Measurements from ENCODE around the gene DOCK1.
A peak's percentile ranks its signal among the peaks of the same experiment; 100 is the strongest.

DOCK1 gene

DNA sequence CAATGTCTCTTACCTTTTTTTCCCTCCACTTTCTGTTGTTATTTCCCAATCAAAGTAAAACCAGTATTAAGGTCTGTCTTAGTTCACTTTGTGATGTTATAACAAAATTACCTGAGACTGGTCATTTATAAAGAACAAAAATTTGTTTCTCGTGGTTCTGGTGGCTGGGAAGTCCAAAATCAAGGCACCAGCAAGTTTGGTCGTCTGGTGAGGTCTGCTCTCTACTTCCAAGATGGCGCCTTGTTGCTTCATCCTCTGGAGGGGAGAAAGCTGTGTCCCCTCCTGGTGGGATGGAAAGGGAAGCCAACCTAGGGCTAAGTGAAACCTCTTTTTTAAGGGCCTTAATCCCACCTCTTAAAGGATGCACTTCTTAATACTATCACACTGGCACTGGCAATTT, 313.4 kb downstream of the DOCK1 start:
- DNase-seq (ENCODE audit: low read depth in 3 of 3) = no peak

DNA sequence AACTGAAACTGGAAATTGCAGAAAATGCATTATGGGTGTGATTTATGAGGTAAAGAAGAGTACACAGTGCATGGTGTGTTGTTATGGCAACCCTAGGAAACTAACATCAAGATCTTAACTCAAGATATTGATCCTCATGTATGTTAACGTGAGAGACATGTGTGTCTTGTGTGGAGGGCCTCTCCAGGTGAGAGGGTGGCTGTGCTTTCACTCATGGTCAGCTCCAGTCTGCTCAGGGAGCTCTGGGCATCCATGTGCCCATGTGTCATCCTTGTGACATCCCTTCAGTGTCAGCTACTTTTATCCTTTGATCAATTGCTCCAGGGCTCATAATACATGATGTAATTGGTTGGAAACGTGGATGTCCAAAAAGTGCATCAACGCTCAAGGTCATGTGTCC, 316.1 kb downstream of the DOCK1 start:
- no peak for DNase-seq (ENCODE audit: low read depth in 3 of 3)

DNA sequence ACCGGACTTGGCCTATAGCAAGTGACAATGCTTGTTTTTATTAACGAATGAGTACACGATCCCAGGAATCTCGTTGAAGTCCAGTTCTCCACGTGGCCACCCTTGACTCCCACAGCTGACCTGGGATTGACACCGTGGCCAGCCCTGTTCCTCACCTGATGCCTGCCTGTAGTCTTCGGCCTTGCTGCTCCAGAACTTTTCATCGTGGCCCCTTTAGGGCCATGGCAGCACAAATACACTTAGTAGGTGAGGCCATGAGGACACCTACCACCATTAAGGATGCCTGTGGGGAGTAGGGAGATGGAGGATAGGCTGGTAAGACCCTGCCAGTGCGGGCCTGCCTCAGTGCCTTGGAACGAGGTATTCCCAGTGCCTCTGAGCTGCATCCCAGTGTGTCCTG, 321.8 kb downstream of the DOCK1 start:
- no peak for DNase-seq (ENCODE audit: low read depth in 3 of 3)

DNA sequence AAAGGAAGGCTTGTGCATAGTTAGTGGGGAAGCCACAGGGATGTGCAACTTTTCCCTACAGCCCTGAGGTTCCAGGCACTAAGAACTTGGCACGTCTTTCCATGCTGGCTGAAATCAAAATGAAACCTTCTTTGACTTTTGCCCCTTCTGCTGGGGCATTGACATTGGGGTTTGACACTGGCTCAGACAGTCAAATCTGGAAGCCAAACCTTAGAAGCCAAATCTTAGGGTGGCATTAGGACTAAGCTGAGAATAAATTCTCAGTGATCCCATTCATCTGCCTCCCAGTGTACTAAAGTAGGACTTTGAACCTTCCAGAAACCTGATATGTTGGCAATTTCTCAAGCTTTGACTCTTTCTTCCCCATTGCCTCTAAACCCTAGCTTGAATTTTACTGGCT, 322.4 kb downstream of the DOCK1 start:
- no peak for DNase-seq (ENCODE audit: low read depth in 3 of 3)

DNA sequence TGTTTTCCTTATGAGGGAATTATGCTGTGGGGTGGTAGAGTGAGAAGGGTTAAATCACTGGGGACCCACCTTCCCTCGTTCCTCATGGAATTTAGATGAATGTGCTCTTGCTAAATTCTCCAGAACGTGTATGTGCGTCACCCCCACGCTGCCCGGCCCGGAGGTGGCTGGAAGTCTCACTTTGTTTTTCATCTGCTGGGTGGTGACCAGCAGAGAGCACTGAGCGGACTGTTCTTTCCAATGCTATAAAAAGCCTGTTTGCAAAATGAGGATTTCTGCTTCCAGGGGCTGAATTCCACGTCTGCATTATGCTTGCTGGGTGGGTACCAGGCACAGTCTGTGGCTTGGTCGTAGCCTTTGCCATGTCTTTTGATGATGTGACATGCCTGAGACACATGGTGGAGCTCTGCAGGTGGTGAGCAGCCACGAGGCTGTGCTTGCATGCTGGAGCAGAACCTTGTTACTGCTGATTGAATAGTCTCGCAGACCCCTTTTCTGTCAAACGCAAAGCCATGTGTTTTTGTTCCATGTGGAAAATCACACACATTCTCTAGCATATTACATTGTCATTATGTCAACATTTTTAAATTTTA, 323.1 kb downstream of the DOCK1 start:
- DNase-seq (ENCODE audit: low read depth in 3 of 3) = no peak

DNA sequence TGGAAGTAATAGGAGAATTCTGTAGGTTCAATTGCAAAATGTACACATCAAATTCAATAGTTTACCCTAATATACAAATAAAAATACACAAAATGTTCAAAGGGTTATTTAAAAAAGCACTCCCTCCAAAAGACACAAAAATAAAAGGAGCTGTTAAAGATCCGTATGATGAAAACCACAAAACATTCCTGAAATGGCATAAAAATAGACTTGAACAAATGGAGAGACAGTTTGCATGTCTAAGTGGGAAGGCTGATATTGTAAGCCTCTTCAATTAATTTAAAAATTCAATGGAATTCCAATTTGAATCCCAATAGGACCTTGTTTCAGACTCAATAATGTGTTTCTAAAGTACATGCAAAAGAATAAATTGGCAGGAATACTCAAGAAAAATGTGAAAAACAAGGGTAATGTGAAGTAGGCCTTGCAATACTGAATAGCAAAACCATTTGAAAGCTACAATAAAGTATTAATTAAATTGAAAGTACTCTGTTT, 329.1 kb downstream of the DOCK1 start:
- DNase-seq (ENCODE audit: low read depth in 3 of 3) = no peak

DNA sequence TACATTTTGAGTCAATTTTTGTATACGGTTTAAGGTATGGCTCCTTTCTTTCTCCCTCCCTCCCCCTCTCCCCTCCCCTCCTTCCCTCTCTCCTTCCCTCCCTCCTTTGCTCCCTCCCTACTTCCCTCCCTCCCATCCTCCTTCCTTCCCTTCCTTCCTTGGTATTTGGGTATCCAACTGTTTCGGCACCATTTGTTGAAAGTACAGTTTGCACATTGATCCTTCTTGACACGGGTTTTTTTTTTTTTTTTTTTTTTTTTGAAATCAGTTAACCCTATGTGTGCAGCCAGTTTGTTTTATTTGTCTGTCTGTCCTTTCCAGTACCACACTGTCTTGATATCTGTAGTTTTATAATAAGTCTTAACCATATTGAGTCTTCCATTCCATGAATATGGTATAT, 331.0 kb downstream of the DOCK1 start:
- no peak for DNase-seq (ENCODE audit: low read depth in 3 of 3)

DNA sequence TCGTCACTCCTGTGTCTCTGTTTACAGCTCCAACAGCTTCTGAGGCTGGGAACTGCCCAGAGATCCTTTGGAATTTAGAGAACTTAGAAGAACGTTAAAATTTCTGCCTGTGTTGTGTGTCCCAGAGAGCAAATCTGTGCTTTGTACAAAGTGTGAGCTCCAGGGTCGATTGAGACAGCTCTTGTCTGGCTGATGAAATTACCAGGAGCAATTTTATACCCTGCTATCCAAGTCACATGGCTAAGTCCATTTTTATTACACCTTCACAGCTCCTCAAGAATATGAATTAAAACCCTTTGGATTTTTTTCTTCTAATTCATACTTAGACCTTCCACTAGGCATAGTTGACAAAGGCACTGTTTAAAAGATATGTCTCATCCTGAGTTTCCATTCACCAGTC, 337.7 kb downstream of the DOCK1 start:
- no peak for DNase-seq (ENCODE audit: low read depth in 3 of 3)

DNA sequence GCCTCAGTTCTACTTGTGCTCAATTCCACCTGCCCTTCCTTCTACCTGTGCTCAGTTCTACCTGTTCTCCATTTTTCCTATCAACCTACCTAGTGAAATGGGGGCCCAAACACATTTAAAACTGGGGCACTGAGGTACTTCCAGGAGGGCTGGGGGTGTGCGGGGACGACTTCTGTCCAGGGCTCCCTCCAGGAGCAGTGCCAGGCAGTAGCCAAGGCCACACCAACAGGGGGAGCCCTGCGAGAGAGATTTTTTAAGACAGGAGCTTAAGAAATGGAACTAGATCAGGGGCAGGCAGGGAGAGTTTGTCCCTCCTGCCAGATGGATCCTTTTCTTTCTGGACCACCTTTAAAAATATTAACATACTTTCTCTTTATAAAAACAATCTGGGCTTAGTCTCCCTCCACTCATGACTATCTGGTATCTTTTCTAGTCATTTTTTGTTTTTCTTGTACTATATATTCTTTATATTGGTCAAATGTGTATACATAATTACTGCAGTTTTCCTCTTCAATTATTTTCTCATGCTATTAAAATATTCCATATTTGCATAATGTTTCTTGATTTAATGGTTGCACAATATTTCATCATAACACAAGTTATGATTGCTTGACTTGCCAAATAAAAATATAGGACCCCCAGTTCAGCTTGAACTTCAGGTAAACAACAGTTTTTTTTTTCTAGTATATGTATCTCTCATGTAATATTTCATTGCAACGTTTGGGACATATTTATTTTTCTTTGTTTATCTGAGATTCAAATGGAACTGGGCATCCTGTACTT, 338.5 kb downstream of the DOCK1 start:
- peak in 1 of 3 experiments; percentile 24 for DNase-seq (ENCODE audit: low read depth in 3 of 3)

DNA sequence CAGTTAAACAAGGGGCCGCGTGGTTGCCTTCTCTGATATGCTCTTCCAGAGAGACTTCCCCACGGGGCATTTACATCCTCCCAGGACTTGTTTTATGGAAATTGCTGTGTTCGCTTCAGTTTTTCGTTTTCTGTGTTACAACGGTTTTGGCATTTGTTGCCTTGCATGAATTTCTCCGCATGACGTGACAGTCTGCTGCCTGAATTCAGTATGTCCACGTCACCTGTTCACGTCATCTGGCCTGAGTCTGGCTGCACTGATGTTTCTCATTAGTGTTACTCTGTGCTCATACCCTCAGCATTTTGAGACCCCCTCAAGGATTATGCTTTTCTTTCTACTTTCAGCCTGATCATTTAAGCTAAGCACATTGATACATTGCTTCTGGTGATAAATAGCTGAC, 340.2 kb downstream of the DOCK1 start:
- DNase-seq (ENCODE audit: low read depth in 3 of 3) = no peak

DNA sequence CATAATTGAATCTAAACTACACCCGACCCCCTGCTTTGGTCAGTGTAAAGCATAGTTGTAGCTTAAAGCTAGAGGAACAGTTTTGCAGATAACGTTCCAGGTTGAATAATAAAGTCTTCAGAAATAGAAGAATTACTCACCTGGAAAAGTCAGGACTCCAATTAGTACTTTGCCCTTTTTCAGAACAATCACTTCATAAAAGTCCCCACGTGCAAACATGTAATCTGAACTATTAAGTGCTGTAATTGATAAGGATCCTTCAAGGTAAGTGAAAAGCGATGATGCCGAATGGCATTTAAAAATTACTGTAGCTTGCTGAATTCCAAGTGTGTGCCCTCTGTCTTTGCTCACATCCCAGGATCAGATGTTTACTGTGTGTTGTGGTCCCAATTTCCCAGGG, 344.8 kb downstream of the DOCK1 start:
- DNase-seq (ENCODE audit: low read depth in 3 of 3) = no peak

DNA sequence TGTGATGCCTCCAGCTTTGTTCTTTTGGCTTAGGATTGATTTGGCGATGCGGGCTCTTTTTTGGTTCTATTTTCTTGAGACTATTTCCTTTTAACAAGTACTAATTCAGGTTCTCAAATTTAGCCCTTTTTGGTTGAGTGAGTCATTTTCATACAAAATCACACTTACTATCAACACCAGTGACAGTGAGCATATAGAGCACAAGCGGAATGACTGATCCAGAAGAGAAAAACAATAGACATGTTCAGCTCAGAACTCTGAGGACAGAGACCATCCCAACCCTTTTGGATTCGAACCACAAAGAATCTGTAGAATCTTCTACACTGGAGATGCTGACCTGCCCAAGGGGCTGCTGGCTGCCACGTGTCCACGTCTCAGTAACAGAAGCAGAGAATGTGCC, 347.6 kb downstream of the DOCK1 start:
- no peak for DNase-seq (ENCODE audit: low read depth in 3 of 3)

DNA sequence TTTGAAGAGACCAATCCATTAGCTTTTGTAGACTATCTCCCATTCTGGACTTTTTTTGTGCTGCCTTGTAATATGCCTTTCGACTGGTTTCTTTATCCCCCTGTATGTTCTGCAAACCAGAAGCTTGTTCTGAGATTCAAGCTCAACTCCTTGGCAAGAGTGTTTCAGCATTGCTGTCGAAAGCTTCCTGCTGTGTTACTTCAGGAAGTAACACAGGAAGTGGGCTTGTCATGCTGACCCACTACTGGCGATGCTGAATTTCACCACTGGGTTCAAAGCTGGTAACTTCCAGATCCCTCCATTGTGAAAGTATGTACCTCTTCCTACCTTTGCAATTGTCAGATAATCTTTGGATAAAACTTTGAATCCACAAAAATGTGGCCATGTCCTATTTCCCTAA, 349.0 kb downstream of the DOCK1 start:
- no peak for DNase-seq (ENCODE audit: low read depth in 3 of 3)

DNA sequence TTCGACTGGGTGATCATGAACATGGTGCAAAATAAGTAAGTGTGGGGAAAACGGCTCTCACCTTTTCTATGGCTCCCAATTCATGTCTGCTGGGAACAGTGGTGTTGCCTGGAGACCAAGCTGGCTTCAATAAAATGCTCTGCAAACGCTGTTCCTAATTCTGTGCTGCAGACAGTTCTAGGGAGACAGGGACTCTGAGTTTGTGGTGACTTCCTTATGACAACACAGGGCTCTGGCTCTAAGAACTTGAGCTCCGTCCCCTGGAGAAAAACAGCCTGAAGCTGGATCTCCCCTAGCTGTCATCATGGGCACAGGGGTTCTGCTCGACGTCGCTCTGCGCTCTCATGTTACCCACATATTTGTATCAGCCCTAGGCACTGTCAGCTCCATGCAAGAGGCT, 352.2 kb downstream of the DOCK1 start:
- DNase-seq (ENCODE audit: low read depth in 3 of 3) = no peak

DNA sequence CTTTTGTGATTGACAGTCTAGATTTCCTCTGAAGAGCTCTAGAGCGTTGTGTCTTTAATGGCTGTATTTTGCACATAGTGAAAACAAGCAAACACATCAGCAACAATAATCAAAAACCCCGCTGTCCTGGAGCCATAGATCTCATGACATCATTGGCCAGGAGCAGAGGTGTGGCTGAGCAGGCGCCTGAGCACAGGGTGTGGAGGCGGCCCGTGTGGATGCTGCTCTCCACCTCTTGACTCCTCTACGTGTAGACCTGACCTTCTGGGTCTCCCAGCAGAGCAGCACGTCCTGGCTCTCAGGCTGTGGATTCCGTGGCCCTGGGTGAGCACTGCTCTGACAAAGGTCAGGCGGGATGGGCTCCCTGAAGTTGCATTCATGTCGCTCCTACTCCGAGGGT, 354.1 kb downstream of the DOCK1 start:
- DNase-seq (ENCODE audit: low read depth in 3 of 3) = no peak

DNA sequence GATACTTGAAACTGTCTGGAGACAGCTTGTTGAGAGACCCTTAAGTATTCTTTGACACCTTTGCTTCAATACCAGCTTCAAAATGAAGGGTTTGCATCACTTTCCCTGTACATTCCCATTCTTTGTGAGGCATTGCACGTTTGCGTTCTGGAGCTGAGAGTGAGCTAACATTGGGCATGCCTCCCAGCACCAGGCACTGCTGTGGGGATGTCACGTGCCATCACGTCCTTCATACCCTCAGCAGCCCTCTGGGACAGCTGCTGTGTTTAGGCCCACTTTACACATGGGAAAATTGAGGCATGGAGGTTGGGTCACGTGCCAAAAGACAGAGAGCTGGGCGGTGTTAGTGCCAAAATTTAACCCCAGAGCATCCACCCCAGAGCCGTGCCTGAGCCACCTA, 357.4 kb downstream of the DOCK1 start:
- DNase-seq (ENCODE audit: low read depth in 3 of 3) = no peak

DNA sequence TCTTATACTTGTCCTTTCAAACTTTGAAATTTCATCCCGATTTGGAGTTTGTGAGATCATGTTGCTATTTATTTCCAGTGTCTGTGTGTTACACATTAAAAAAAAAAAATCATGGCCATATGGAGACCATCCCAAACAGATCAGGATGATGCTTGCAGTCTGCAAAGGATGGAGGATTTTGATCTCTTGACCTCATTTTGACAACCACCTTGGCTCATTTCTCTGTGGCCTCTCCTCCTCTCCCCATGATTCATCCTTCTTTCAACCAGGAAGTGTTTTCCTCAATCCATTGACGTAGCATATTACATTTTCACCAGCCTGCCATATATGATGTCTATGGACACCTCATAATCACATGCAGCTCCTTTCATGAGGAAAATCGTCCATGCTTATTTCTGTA, 360.1 kb downstream of the DOCK1 start:
- no peak for DNase-seq (ENCODE audit: low read depth in 3 of 3)

DNA sequence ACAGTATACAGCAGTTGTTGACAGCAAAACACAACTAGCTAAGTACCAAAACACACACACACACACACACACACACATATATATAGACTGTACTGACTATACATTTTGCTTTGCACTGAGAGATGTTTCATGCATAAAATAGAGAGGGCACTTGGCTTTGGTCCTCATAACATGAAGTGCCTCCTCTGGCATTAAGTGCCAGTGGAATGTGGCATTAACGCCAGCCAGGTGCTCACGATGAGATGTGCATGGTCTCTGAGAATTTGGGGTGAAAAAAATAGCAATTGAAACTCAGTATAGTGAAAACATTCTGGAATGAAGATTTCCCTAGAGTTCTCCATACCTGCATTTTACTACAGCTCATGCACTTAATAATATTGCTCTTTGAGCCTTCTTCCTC, 361.2 kb downstream of the DOCK1 start:
- DNase-seq (ENCODE audit: low read depth in 3 of 3) = no peak

DNA sequence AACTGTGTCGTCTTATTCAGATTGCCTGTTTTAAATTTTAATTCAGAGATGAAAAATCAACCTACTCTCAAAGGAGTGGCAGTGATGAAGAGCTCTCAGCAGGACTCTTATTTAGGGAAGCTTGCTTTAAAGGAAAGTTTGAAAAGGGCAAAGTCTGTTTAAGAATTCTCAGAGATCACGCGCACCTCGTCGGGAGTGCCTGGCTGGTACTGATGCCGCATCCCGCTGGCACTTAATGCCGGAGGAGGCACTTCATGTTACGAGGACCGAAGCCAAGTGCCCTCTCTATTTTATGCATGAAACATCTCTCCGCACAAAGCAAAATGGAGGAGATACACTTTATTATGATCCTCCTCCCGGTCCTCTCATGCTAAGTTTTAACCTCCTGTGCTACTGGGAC, 362.2 kb downstream of the DOCK1 start:
- no peak for DNase-seq (ENCODE audit: low read depth in 3 of 3)

DNA sequence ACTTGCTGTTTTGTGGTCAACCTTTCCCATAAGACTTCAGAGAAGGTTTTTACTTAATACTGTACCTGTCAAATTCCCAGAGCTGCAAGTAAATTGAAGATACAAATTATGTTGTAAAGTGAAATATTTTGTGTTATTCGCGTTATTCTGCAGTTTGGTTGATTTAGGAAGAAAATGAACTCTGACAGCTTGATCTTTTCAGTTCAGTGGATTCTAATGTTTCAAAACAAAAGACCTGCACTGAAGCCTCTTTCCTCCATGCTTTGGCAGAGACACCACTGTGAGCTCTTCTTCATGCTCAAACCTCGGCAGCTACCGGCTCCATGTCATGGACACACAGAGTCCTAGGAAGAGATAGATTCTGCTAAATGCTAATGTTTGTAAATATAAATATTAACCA, 366.8 kb downstream of the DOCK1 start:
- DNase-seq (ENCODE audit: low read depth in 3 of 3) = no peak

DNA sequence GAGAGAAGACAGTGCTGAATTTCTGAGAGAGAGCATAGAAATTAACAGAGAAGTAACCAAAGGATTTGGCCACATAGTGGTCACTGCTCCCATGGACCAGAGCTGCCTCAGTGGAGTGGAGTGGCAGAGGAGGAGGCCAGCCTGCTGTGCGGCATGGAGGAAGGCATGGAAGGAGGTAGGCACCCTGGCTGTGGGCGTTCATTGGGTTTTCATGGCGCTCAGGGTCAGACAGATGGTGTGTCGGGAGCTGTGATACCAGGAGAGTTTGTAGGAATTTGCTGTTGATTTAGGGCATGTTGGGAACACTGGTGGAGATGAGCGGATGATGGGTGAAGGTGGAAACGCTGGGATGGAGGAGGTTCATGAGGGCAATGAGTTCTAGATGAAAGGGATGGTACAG, 370.0 kb downstream of the DOCK1 start:
- no peak for DNase-seq (ENCODE audit: low read depth in 3 of 3)

DNA sequence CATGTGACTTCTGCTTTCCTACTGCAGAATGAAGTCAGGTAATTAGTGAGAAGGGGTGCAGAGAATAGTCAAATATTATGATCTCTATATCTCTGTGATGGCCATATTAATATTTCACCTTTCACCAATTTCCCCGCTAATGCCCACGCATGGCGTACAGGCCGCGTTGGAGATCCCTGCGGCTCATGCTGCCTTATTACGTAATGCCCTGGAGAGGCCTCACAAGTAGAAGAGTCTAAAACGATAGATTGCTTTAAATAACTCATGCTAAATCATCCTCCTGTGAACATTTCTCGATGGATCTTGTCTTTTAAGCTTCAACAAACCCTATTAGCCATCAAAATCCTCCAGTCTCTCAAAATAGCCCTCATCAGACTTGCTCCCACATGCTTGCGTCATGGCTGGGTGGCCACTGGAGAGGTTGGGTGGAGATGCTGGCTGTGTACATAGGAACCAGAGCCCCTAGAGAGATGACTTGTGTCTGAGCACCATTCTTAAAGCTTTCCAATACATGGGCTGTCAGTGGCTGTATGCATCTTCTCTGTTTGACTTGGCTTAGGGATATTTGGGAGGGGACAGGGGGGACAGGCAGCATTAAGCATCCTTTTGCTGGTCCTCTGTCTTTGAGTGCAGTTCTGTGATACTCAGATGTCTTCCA, 370.7 kb downstream of the DOCK1 start:
- no peak for DNase-seq (ENCODE audit: low read depth in 3 of 3)

DNA sequence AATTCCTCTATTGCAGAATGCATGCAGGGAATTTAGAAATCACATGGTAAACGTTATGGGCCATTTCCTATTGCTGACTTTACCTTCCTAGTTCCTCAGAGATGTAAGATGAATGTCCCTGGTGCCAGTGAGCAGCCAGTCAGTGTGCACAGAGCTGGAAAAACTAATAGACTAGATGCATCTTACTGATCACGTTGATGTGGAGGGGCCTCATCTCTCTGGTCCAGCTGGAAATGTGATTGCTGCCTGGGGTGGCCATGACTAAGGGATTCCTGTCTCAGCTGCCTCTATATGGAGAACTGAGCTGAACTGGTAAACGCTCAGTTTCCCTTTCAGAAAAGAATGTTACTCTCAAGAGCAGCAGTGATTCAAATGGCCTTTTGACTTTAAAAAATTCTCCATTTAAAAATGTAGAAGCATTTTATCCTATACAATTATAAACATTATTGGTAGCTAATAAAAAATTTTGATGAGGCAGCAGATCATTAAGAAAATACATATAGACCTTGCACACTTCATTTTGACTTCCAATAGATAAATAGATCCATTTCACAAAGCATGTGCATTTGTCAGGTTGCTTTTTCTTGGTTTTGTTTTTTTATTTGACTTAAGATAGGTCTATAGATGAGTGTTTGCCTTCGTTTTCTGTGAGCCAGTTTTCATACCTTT, 371.7 kb downstream of the DOCK1 start:
- no peak for DNase-seq (ENCODE audit: low read depth in 3 of 3)
